Vagina (tissue), 2 donors: ENCODE data around the gene DDX46. TPM values are rescaled to one million over a fixed set of nuclear protein-coding genes. Genes with fewer than 3 reads are reported as not detected.
A peak's percentile ranks its signal among the peaks of the same experiment; 100 is the strongest.
"Not testable (repeated sequence)": the region's sequence is repeated elsewhere in the genome, so short reads cannot be mapped to it uniquely, and the experiment has no call there.

Source experiments
- DNase-seq, 2 donors: peaks; one replicate each; pipeline ENCODE4 v3.0.0-alpha.2; 2017; ENCODE audit errors: extremely low spot score in 2 of 2
- H3K27ac ChIP-seq: fragments of 200-600 bp; sonication (generic); one replicate; pipeline ENCODE4 v1.5.1; 2019
- H3K27me3 ChIP-seq: fragments of 200-600 bp; sonication (generic); one replicate; pipeline ENCODE4 v1.5.1; 2019
- H3K36me3 ChIP-seq, 2 donors: fragments of 200-600 bp; sonication (generic); one replicate each; pipeline ENCODE4 v1.5.1; 2017 to 2019
- H3K4me1 ChIP-seq: fragments of 200-600 bp; sonication (generic); one replicate; pipeline ENCODE4 v1.5.1; 2019
- H3K4me3 ChIP-seq, 2 donors: fragments of 200-600 bp; sonication (generic); 1 replicate in 1 of 2; 2 replicates in 1 of 2; pipeline ENCODE4 v1.5.1; 2016 to 2019
- H3K9me3 ChIP-seq: fragments of 200-600 bp; sonication (generic); one replicate; pipeline ENCODE4 v1.5.1; 2019
- CTCF ChIP-seq, 3 experiments: fragments of 450-650 bp in 2 of 3; fragments of 200-600 bp in 1 of 3; sonication (generic) in 1 of 3; IDR thresholded peaks; one replicate each; pipeline ENCODE4 v1.5.1; 2017 to 2019; ENCODE audit warnings: antibody characterized with exemption in 3 of 3, mild to moderate bottlenecking in 2 of 3, moderate library complexity in 2 of 3
- POLR2A ChIP-seq, 2 donors: fragments of 450-650 bp; IDR thresholded peaks; one replicate each; pipeline ENCODE4 v1.6.1; 2017; ENCODE audit warnings: antibody characterized with exemption in 2 of 2, mild to moderate bottlenecking in 2 of 2, moderate library complexity in 2 of 2
- POLR2AphosphoS5 ChIP-seq, 2 donors: sonication (generic); formaldehyde crosslinking; IDR thresholded peaks; one replicate each; pipeline ENCODE4 v1.9.0; 2017; ENCODE audit warnings: antibody characterized with exemption in 2 of 2, mild to moderate bottlenecking in 2 of 2, low read depth in 1 of 2; ENCODE audit not compliant: insufficient read depth in 1 of 2
- intact Hi-C: fragments of 100-400 bp; cut with DNase I; formaldehyde crosslinking; loops from one replicate; pipeline ENCODE4 v1.15.1; 2023
- total RNA-seq: library from RNA; depleted of rRNA; stranded (reverse); fragments of >200 nt; gene quantifications from one replicate; pipeline ENCODE4 v1.2.3, GENCODE V29; 2016

Gene DDX46
- total RNA-seq, result 31.7 TPM

- Histone ChIP-seq H3K4me3 (peak within 1 kb of the TSS; percentile 85 to 95), H3K36me3 (peaks cover 0 to 1% of the 10 kb centered on the region in 2 donors), H3K9me3 (no peaks in the 10 kb centered on the region), H3K27me3 (no peaks in the 10 kb centered on the region), H3K27ac (peak within 1 kb of the TSS; percentile 80), H3K4me1 (peaks cover 22% of the 10 kb centered on the region)
- peak; percentile 84 to 90 for TF ChIP-seq POLR2AphosphoS5 (IDR thresholded peaks at IDR 0.05; ENCODE audit: insufficient read depth in 1 of 2, low read depth in 1 of 2)
- TF ChIP-seq POLR2A (IDR thresholded peaks at IDR 0.05), result peak in 1 of 2 donors; percentile 32
- peak; percentile 7 to 75 (median 65) for TF ChIP-seq CTCF (IDR thresholded peaks at IDR 0.05)
- intact Hi-C loops, result no loop called here
- DNase-seq, result peak in 1 of 2 donors; percentile 88
These were observed at the start of gene DDX46 for GRCh38 chr5:134758504-134759341. TSS of gene DDX46 (plus strand) at chr5:134758779. CDS start at chr5:134758939, 160 bp downstream.

GRCh38 chr5:134714120-134714519, 44.5 kb upstream of the DDX46 start:
- H3K36me3 ChIP-seq, result peaks cover 0 to 89% of the 10 kb centered on the region in 2 donors
- no peak for DNase-seq

GRCh38 chr5:134714541-134714940, 44.0 kb upstream of the DDX46 start:
- Histone ChIP-seq H3K27ac (no peak overlapping the region), H3K9me3 (no peaks in the 10 kb centered on the region), H3K36me3 (peaks cover 0 to 89% of the 10 kb centered on the region in 2 donors), H3K4me1 (no peaks in the 10 kb centered on the region), H3K27me3 (no peaks in the 10 kb centered on the region), H3K4me3 (no peak overlapping the region)
- intact Hi-C loops, result no loop called here
- no peak for DNase-seq
- TF ChIP-seq CTCF (IDR thresholded peaks at IDR 0.05) (no peak), POLR2A (IDR thresholded peaks at IDR 0.05) (no peak), POLR2AphosphoS5 (IDR thresholded peaks at IDR 0.05; ENCODE audit: insufficient read depth in 1 of 2, low read depth in 1 of 2) (no peak)

More at GRCh38 chr5:134714120-134714519, 44.5 kb upstream of the DDX46 start:
- intact Hi-C loops, result no loop called here
- H3K27me3 ChIP-seq, result no peaks in the 10 kb centered on the region
- no peaks in the 10 kb centered on the region for H3K9me3 ChIP-seq
- TF ChIP-seq POLR2AphosphoS5 (IDR thresholded peaks at IDR 0.05; ENCODE audit: insufficient read depth in 1 of 2, low read depth in 1 of 2), result no peak
- TF ChIP-seq CTCF (IDR thresholded peaks at IDR 0.05), result no peak
- no peak for TF ChIP-seq POLR2A (IDR thresholded peaks at IDR 0.05)
- no peaks in the 10 kb centered on the region for H3K4me1 ChIP-seq
- no peak overlapping the region for H3K27ac ChIP-seq
- H3K4me3 ChIP-seq, result no peak overlapping the region

- H3K4me1 ChIP-seq, H3K27me3 ChIP-seq, intact Hi-C loops, DNase-seq, H3K4me3 ChIP-seq, H3K27ac ChIP-seq, H3K9me3 ChIP-seq: not testable (repeated sequence)
- peaks cover 0 to 89% of the 10 kb centered on the region in 2 donors for H3K36me3 ChIP-seq
These were observed 43.1 kb upstream of the DDX46 start for GRCh38 chr5:134715466-134715865.

- intact Hi-C loops, result no loop called here
- Histone ChIP-seq H3K4me1 (no peaks in the 10 kb centered on the region), H3K9me3 (no peaks in the 10 kb centered on the region), H3K4me3 (no peak overlapping the region), H3K27ac (no peak overlapping the region), H3K36me3 (peaks cover 0 to 44% of the 10 kb centered on the region in 2 donors), H3K27me3 (no peaks in the 10 kb centered on the region)
- TF ChIP-seq POLR2A (IDR thresholded peaks at IDR 0.05) (no peak), POLR2AphosphoS5 (IDR thresholded peaks at IDR 0.05; ENCODE audit: insufficient read depth in 1 of 2, low read depth in 1 of 2) (no peak), CTCF (IDR thresholded peaks at IDR 0.05) (no peak)
- no peak for DNase-seq
These were observed 33.7 kb upstream of the DDX46 start for GRCh38 chr5:134724872-134725271.
